DOHH2 (cell line): Measurements from ENCODE around the gene POGLUT3.

Experiments
- H3F3A ChIP-seq: fragments of 200-600 bp; sonication (generic), shearing (Covaris generic); 2 replicates; pipeline ENCODE4 v1.6.0; 2016; ENCODE audit warnings: antibody characterized with exemption, mild to moderate bottlenecking; ENCODE audit not compliant: control insufficient read depth, insufficient read depth
- H3K27ac ChIP-seq: fragments of 200-600 bp; sonication (generic); 2 replicates; pipeline ENCODE4 v1.5.1; 2014; ENCODE audit warnings: low read depth, mild to moderate bottlenecking, low read length, moderate library complexity
- H3K27me3 ChIP-seq: fragments of 200-600 bp; sonication (generic); 2 replicates; pipeline ENCODE4 v1.6.1; 2014; ENCODE audit warnings: mild to moderate bottlenecking, low read length, mixed read lengths; ENCODE audit not compliant: control insufficient read depth
- H3K36me3 ChIP-seq: fragments of 200-600 bp; sonication (generic); 2 replicates; pipeline ENCODE4 v1.6.1; 2014; ENCODE audit warnings: mild to moderate bottlenecking, low read length, moderate library complexity, mixed read lengths; ENCODE audit not compliant: control insufficient read depth
- H3K4me1 ChIP-seq: fragments of 200-600 bp; sonication (generic); 2 replicates; pipeline ENCODE4 v1.6.1; 2014; ENCODE audit warnings: mild to moderate bottlenecking, low read length, mixed read lengths; ENCODE audit not compliant: control insufficient read depth
- H3K4me2 ChIP-seq: fragments of 200-600 bp; sonication (generic); 2 replicates; pipeline ENCODE4 v1.6.0; 2014; ENCODE audit warnings: mild to moderate bottlenecking, low read length, moderate library complexity
- H3K4me3 ChIP-seq: fragments of 200-600 bp; sonication (generic); 2 replicates; pipeline ENCODE4 v1.5.1; 2014; ENCODE audit warnings: mild to moderate bottlenecking, low read length, mixed read lengths
- H3K79me2 ChIP-seq: fragments of 200-600 bp; sonication (generic); 2 replicates; pipeline ENCODE4 v1.6.1; 2014; ENCODE audit warnings: mild to moderate bottlenecking, low read length, mixed read lengths; ENCODE audit not compliant: control insufficient read depth
- H3K9me2 ChIP-seq: fragments of 200-600 bp; sonication (generic); replicated peaks from 2 replicates; pipeline ENCODE4 v1.6.1; 2014; ENCODE audit warnings: mild to moderate bottlenecking, low read length, mixed read lengths; ENCODE audit not compliant: control insufficient read depth
- H3K9me3 ChIP-seq: fragments of 200-600 bp; sonication (generic); 2 replicates; pipeline ENCODE4 v1.6.1; 2014; ENCODE audit warnings: antibody characterized with exemption, low read length, mixed read lengths; ENCODE audit not compliant: control insufficient read depth, insufficient read depth
- H4K20me1 ChIP-seq: fragments of 200-600 bp; sonication (generic); 2 replicates; pipeline ENCODE4 v1.6.0; 2014; ENCODE audit warnings: low read depth, mild to moderate bottlenecking, antibody characterized with exemption, low read length, moderate library complexity; ENCODE audit not compliant: control insufficient read depth, insufficient read depth
- CTCF ChIP-seq: fragments of 200-600 bp; sonication (generic); IDR thresholded peaks from one replicate; pipeline ENCODE4 v1.5.1; 2014; ENCODE audit warnings: antibody characterized with exemption, mild to moderate bottlenecking, low read depth, low read length; ENCODE audit not compliant: poor library complexity, severe bottlenecking
- EZH2phosphoT487 ChIP-seq: fragments of 200-600 bp; sonication (generic); IDR thresholded peaks from 2 replicates; pipeline ENCODE4 v1.6.1; 2017; ENCODE audit warnings: borderline replicate concordance, mild to moderate bottlenecking, antibody characterized with exemption, low read length, moderate library complexity, mixed read lengths

POGLUT3 gene

GRCh38 chr11:108498046-108498815 is at the start of gene POGLUT3:
POGLUT3 (minus strand) TSS chr11:108498384; CDS start chr11:108498366, 18 bp downstream.
- Histone ChIP-seq H3K4me2 (peak within 1 kb of the TSS; percentile 79), H3K79me2 (no peaks in the 10 kb centered on the region), H3K9me3 (no peaks in the 10 kb centered on the region), H4K20me1 (no peaks in the 10 kb centered on the region), H3K27ac (no peak within 1 kb of the TSS), H3K36me3 (no peaks in the 10 kb centered on the region), H3K4me3 (peak within 1 kb of the TSS; percentile 76), H3K27me3 (peaks cover 11% of the 10 kb centered on the region), H3F3A (no peaks in the 10 kb centered on the region), H3K9me2 (no peaks in the 10 kb centered on the region), H3K4me1 (peaks cover 14% of the 10 kb centered on the region)
- TF ChIP-seq EZH2phosphoT487 = peak; percentile 12; the same call in 1 of the 2 replicates
- no peak for TF ChIP-seq CTCF

GRCh38 chr11:108545909-108546501 is 47.8 kb upstream of the POGLUT3 start:
- TF ChIP-seq EZH2phosphoT487 = no peak
- TF ChIP-seq CTCF = no peak
- H3K4me3 ChIP-seq = no peak overlapping the region
- no peaks in the 10 kb centered on the region for H3K9me2 ChIP-seq
- no peak overlapping the region for H3K27ac ChIP-seq
- H3K4me2 ChIP-seq = no peak overlapping the region
- H3K9me3 ChIP-seq = no peaks in the 10 kb centered on the region
- no peaks in the 10 kb centered on the region for H3K79me2 ChIP-seq
- H3F3A ChIP-seq = no peaks in the 10 kb centered on the region
- no peaks in the 10 kb centered on the region for H3K27me3 ChIP-seq
- H4K20me1 ChIP-seq = no peaks in the 10 kb centered on the region
- no peaks in the 10 kb centered on the region for H3K4me1 ChIP-seq
- H3K36me3 ChIP-seq = no peaks in the 10 kb centered on the region

GRCh38 chr11:108543316-108543964 is 45.3 kb upstream of the POGLUT3 start:
- H3K27ac ChIP-seq = no peak overlapping the region
- no peaks in the 10 kb centered on the region for H3K27me3 ChIP-seq
- TF ChIP-seq EZH2phosphoT487 = no peak
- TF ChIP-seq CTCF = no peak
- H3K79me2 ChIP-seq = no peaks in the 10 kb centered on the region
- no peaks in the 10 kb centered on the region for H4K20me1 ChIP-seq
- H3K36me3 ChIP-seq = no peaks in the 10 kb centered on the region
- H3F3A ChIP-seq = no peaks in the 10 kb centered on the region
- H3K4me3 ChIP-seq = no peak overlapping the region
- no peaks in the 10 kb centered on the region for H3K4me1 ChIP-seq
- no peak overlapping the region for H3K4me2 ChIP-seq
- H3K9me3 ChIP-seq = no peaks in the 10 kb centered on the region
- no peaks in the 10 kb centered on the region for H3K9me2 ChIP-seq
